ENCODE measurements around the gene CD2AP. TPM values are rescaled to one million over a fixed set of nuclear protein-coding genes. Genes with fewer than 3 reads are reported as not detected.

The CD2AP gene
- total and polyA plus RNA-seq, 7 donors, result 17.7 to 80.2 (median 21.8) TPM

DNA sequence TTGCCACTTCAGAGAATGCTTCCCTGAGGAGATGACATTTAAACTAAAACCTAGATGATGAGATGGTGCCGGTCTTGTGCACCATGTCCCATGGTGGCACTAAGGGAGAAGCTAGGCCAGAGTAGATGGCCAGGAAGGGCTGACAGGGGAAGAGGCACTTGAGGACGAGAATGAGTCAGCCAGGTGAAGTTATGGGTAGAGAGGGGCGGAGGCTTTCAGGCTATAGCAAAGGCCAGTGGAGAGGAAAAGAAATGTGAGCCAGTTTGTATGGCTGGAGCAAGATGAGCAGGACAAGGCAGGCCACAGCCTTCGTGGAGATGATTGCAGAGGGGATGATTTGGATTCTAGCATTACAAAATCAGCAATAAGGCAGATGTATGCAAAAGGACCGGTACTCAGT is 176.1 kb downstream of the CD2AP start:
- H3K4me3 ChIP-seq, result no peak overlapping the region
- no peaks in the 10 kb centered on the region for H3K4me1 ChIP-seq
- H3K36me3 ChIP-seq, result no peaks in the 10 kb centered on the region
- no peaks in the 10 kb centered on the region for H3K27me3 ChIP-seq
- intact Hi-C loops (cut with DNase I), result no loop called here
- WGBS, 2 donors, result 80 to 89% methylated on average over 5 of the region's 5 CpGs
- TF ChIP-seq, protein P1, sequence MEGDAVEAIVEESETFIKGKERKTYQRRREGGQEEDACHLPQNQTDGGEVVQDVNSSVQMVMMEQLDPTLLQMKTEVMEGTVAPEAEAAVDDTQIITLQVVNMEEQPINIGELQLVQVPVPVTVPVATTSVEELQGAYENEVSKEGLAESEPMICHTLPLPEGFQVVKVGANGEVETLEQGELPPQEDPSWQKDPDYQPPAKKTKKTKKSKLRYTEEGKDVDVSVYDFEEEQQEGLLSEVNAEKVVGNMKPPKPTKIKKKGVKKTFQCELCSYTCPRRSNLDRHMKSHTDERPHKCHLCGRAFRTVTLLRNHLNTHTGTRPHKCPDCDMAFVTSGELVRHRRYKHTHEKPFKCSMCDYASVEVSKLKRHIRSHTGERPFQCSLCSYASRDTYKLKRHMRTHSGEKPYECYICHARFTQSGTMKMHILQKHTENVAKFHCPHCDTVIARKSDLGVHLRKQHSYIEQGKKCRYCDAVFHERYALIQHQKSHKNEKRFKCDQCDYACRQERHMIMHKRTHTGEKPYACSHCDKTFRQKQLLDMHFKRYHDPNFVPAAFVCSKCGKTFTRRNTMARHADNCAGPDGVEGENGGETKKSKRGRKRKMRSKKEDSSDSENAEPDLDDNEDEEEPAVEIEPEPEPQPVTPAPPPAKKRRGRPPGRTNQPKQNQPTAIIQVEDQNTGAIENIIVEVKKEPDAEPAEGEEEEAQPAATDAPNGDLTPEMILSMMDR (IDR thresholded peaks at IDR 0.05), result no peak
- TF ChIP-seq POLR2AphosphoS5 (IDR thresholded peaks at IDR 0.05), result no peak
- TF ChIP-seq POLR2A (IDR thresholded peaks at IDR 0.05), result no peak
- no peak for TF ChIP-seq EP300 (IDR thresholded peaks at IDR 0.05)
- H3K9me3 ChIP-seq, result no peaks in the 10 kb centered on the region
- H3K27ac ChIP-seq, result no peak overlapping the region
- DNase-seq, result no peak

- H3K27me3 ChIP-seq, result no peaks in the 10 kb centered on the region
- DNase-seq, result no peak
- no peaks in the 10 kb centered on the region for H3K36me3 ChIP-seq
- no peaks in the 10 kb centered on the region for H3K9me3 ChIP-seq
- intact Hi-C loops (cut with DNase I), result no loop called here
- H3K27ac ChIP-seq, result no peak overlapping the region
- TF ChIP-seq POLR2A (IDR thresholded peaks at IDR 0.05) (no peak), POLR2AphosphoS5 (IDR thresholded peaks at IDR 0.05) (no peak), EP300 (IDR thresholded peaks at IDR 0.05) (no peak)
- TF ChIP-seq, protein P1 (IDR thresholded peaks at IDR 0.05), result no peak
- WGBS, 2 donors, result 75 to 86% methylated on average over 4 of the region's 4 CpGs
- H3K4me1 ChIP-seq, result no peaks in the 10 kb centered on the region
- no peak overlapping the region for H3K4me3 ChIP-seq
Observed at GRCh38 chr6:47654255-47654654, 176.7 kb downstream of the CD2AP start.

GRCh38 chr6:47655719-47656595 is 178.4 kb downstream of the CD2AP start:
- Histone ChIP-seq H3K27ac (no peak overlapping the region), H3K4me1 (no peaks in the 10 kb centered on the region), H3K9me3 (no peaks in the 10 kb centered on the region), H3K4me3 (no peak overlapping the region), H3K36me3 (no peaks in the 10 kb centered on the region), H3K27me3 (no peaks in the 10 kb centered on the region)
- DNase-seq, result no peak
- TF ChIP-seq POLR2AphosphoS5 (IDR thresholded peaks at IDR 0.05) (no peak), EP300 (IDR thresholded peaks at IDR 0.05) (no peak), POLR2A (IDR thresholded peaks at IDR 0.05) (no peak)
- TF ChIP-seq, protein P1 (IDR thresholded peaks at IDR 0.05), result no peak
- intact Hi-C loops (cut with DNase I), result no loop called here
- WGBS, 2 donors, result 49 to 65% methylated on average over 7 of the region's 7 CpGs

DNA sequence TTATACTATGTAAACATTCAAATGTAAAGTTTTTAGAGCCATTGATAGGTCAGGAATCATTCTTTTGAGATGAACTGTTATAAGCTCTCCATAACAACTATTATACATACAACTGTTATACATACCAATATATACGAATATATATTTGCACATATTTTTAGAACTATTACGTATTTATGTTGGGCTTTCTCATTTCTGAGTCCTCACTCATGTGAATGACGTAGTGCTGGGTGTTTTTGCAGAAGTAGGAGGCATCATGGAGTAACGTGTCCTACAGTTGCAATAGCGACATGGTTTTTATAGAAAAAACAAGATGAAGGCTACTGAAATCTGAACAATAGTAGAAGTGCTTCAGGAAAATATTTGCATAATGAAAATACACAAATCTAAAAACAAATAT is 184.4 kb downstream of the CD2AP start:
- no peak for DNase-seq
- Histone ChIP-seq H3K36me3 (no peaks in the 10 kb centered on the region), H3K4me3 (no peak overlapping the region), H3K27me3 (no peaks in the 10 kb centered on the region), H3K9me3 (no peaks in the 10 kb centered on the region), H3K4me1 (no peaks in the 10 kb centered on the region), H3K27ac (no peak overlapping the region)
- no peak for TF ChIP-seq POLR2A (IDR thresholded peaks at IDR 0.05)
- no peak for TF ChIP-seq EP300 (IDR thresholded peaks at IDR 0.05)
- TF ChIP-seq, protein P1 (IDR thresholded peaks at IDR 0.05), result no peak
- TF ChIP-seq POLR2AphosphoS5 (IDR thresholded peaks at IDR 0.05), result no peak
- WGBS, 2 donors, result 76 to 95% methylated on average over 5 of the region's 5 CpGs
- intact Hi-C loops (cut with DNase I), result no loop called here

All from sigmoid colon (tissue), 7 donors.